Uterine smooth muscle cell (primary cell): ENCODE measurements around the gene OVOL1. TPM values are rescaled to one million over a fixed set of nuclear protein-coding genes. Genes with fewer than 3 reads are reported as not detected.

Source experiments
- total RNA-seq: library from RNA; depleted of rRNA; stranded (reverse); fragments of >200 nt; gene quantifications from 2 replicates; pipeline ENCODE4 v1.2.3, GENCODE V29; 2014

Gene OVOL1
- total RNA-seq = not detected in 2 replicates

DNA sequence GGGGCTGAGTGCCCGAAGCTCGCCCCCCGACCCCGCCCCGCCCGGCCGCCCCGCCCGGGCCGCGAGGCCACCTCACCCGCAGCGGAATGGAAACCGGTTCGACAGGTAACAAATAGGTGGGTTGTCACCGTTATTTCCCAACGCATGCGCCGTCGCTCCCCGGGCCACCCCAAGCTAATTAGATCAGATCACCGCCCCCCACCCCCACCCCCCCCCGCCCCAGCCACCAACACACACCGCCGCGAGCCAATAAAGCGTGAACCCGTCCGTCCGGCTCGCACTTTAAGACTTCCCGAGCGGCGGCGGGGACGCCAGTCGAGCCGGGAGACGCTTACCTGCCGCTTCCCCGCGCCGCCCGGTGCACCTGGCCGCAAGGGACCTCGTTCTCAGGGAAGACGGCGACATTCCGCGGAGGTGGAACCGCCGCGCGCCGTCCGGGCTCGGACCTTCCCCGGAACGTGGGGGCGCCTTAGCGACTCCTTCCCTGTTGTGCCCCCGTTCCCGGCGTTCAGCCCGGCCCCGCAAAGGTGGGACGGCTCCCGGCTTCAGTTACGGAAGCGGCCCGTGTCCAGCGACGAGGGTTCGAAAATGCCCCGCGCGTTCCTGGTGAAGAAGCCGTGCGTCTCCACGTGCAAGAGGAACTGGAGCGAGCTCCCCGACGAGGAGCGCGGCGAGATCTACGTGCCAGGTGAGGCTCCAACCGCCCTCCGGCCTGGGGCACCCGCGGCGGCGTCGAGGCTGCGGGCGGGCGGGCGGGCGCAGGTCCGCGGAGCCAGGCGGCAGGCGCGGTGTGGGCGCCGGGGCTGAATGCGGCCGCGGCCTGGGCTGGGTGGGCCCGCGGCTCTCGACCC is at the start of gene OVOL1:
Gene OVOL1 (plus strand): TSS at position 278 of the 851 bp plus-strand sequence. CDS start 311 bp downstream, at position 589.

DNA sequence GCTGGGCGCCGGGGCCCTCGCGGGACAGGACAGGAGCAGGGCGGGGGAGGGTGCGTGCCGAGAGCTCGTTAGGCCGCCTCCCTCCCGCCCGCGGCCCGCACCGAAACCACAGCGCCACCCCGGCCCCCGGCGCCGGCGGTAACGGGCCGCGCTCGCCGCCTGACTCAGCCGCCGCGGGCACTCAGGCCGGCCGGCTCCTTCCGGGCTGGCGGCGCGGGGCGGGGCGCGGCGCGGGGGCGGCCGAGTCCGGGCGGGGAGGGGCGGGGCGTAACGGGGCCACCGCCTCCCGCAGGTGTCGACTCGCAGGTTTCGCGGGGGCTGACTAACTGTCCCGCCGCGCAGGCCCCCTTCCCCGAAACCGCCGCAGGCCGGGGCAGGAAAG is 6.1 kb upstream of the OVOL1 start, which contains the start of gene AP5B1:
Gene AP5B1 (minus strand): TSS at position 207 of the 382 bp plus-strand sequence. CDS start 385 bp downstream, outside the sequence.

GRCh38 chr11:65833297-65834030 is 46.6 kb downstream of the OVOL1 start, which contains the start of gene SNX32:
SNX32 (plus strand) TSS chr11:65833963; CDS start chr11:65834066, 103 bp downstream.

Other genes starting within 250 kb of the OVOL1 start
- gene LTBP3, start 228.7 kb upstream of the OVOL1 start, total RNA-seq = 34.2 and 59.6 TPM in 2 replicates
- 35.2 and 53.6 TPM in 2 replicates for gene ZNRD2, start 216.6 kb upstream of the OVOL1 start, total RNA-seq
- gene FAM89B, start 214.5 kb upstream of the OVOL1 start, total RNA-seq = 13.1 and 16.9 TPM in 2 replicates
- 68.8 and 73.9 TPM in 2 replicates for gene EHBP1L1, start 211.0 kb upstream of the OVOL1 start, total RNA-seq
- 0.11 TPM in 1 of 2 replicates, not detected in the other for gene KCNK7, start 191.3 kb upstream of the OVOL1 start, total RNA-seq
- 23.5 and 29.0 TPM in 2 replicates for gene MAP3K11, start 172.8 kb upstream of the OVOL1 start, total RNA-seq
- gene PCNX3, start 171.3 kb upstream of the OVOL1 start, total RNA-seq = 16.3 and 19.0 TPM in 2 replicates
- gene SIPA1, start 149.0 kb upstream of the OVOL1 start, total RNA-seq = 20.6 and 30.1 TPM in 2 replicates
- gene RELA, start 124.1 kb upstream of the OVOL1 start, total RNA-seq = 16.0 and 17.9 TPM in 2 replicates
- gene KAT5, start 74.8 kb upstream of the OVOL1 start, total RNA-seq = 44.0 and 51.5 TPM in 2 replicates
- 55.6 and 59.7 TPM in 2 replicates for gene RNASEH2C, start 66.3 kb upstream of the OVOL1 start, total RNA-seq
- 6.5 and 8.0 TPM in 2 replicates for gene AP5B1, start 6.1 kb upstream of the OVOL1 start, total RNA-seq
- 0.44 and 0.75 TPM in 2 replicates for gene SNX32, start 46.9 kb downstream of the OVOL1 start, total RNA-seq
- gene CFL1, start 71.1 kb downstream of the OVOL1 start, total RNA-seq = 904 and 1,254 TPM in 2 replicates
- gene MUS81, start 73.4 kb downstream of the OVOL1 start, total RNA-seq = 61.0 and 61.1 TPM in 2 replicates
- gene EFEMP2, start 85.7 kb downstream of the OVOL1 start, total RNA-seq = 37.7 and 62.2 TPM in 2 replicates
- gene CTSW, start 92.8 kb downstream of the OVOL1 start, total RNA-seq = 0.12 TPM in 1 of 2 replicates, not detected in the other
- gene FIBP, start 101.4 kb downstream of the OVOL1 start, total RNA-seq = 185 and 189 TPM in 2 replicates
- gene CCDC85B, start 103.6 kb downstream of the OVOL1 start, total RNA-seq = 93.9 and 99.7 TPM in 2 replicates
- gene FOSL1, start 113.3 kb downstream of the OVOL1 start, total RNA-seq = 21.4 and 63.9 TPM in 2 replicates
- 28.2 and 37.5 TPM in 2 replicates for gene C11orf68, start 132.0 kb downstream of the OVOL1 start, total RNA-seq
- 313 and 580 TPM in 2 replicates for gene DRAP1, start 132.4 kb downstream of the OVOL1 start, total RNA-seq
- 0.11 and 0.37 TPM in 2 replicates for gene TSGA10IP, start 158.4 kb downstream of the OVOL1 start, total RNA-seq
- 66.6 and 68.2 TPM in 2 replicates for gene SART1, start 174.7 kb downstream of the OVOL1 start, total RNA-seq
- 31.2 and 42.6 TPM in 2 replicates for gene EIF1AD, start 215.1 kb downstream of the OVOL1 start, total RNA-seq
- 19.3 and 20.2 TPM in 2 replicates for gene BANF1, start 215.4 kb downstream of the OVOL1 start, total RNA-seq
- not detected in 2 replicates for gene CST6, start 224.9 kb downstream of the OVOL1 start, total RNA-seq
- gene CATSPER1, start 239.4 kb downstream of the OVOL1 start, total RNA-seq = under 0.01 TPM in 1 of 2 replicates, not detected in the other